Measurements from ENCODE around the gene FTO.

DNA sequence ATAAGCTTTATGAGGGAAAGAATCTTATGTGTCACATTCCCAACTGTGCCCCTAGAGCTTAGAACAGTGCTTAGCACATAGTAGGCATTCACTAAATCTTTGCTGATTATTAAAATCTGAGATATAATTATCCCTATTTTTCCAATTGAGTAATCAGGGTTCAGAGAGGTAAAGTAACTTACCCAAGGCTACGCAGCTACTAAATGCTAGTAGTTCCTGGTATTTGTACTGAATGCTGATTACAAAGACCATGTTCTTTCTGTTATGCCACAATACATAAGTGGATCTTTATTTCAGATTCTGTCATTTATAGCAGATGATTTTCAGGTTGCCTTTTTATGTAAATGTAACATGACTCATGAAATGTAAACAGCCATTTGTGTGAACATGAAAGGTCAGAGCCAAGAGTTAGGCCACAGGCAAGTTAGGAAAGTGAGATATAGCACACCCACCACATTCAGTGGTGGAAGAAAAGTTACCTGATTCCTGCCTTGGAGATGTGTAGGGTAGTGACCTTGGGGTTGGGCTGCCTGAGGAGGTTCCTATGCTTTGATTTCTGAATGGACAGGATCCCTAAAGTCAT is 77.2 kb downstream of the FTO start:
- TF ChIP-seq, protein P1, sequence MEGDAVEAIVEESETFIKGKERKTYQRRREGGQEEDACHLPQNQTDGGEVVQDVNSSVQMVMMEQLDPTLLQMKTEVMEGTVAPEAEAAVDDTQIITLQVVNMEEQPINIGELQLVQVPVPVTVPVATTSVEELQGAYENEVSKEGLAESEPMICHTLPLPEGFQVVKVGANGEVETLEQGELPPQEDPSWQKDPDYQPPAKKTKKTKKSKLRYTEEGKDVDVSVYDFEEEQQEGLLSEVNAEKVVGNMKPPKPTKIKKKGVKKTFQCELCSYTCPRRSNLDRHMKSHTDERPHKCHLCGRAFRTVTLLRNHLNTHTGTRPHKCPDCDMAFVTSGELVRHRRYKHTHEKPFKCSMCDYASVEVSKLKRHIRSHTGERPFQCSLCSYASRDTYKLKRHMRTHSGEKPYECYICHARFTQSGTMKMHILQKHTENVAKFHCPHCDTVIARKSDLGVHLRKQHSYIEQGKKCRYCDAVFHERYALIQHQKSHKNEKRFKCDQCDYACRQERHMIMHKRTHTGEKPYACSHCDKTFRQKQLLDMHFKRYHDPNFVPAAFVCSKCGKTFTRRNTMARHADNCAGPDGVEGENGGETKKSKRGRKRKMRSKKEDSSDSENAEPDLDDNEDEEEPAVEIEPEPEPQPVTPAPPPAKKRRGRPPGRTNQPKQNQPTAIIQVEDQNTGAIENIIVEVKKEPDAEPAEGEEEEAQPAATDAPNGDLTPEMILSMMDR (IDR thresholded peaks at IDR 0.05; ENCODE audit: low read length) = no peak
- no peak for TF ChIP-seq EZH2 (optimal IDR thresholded peaks at IDR 0.05; ENCODE audit: low read depth, low read length)
- TF ChIP-seq EZH2phosphoT487 (IDR thresholded peaks at IDR 0.05; ENCODE audit: low read length) = no peak
